Astrocyte (in vitro differentiated cells and primary cell): ENCODE results near the gene TFAP2A. TPM values are rescaled to one million over a fixed set of nuclear protein-coding genes. Genes with fewer than 3 reads are reported as not detected.
A peak's percentile ranks its signal among the peaks of the same experiment; 100 is the strongest.

ENCODE experiments used
- DNase-seq: peaks from one replicate; pipeline ENCODE4 v3.0.0-alpha.2; 2010; ENCODE audit warnings: low read depth
- FAIRE-seq: peaks from 2 replicates; lab custom pipeline; 2011; peaks lifted over from hg19 to GRCh38; lab: Jason Lieb, UNC
- H2AFZ ChIP-seq: 2 replicates; pipeline ENCODE4 v1.6.0; 2012; ENCODE audit warnings: low read depth, low read length, inconsistent platforms
- H3K27ac ChIP-seq: 2 replicates; pipeline ENCODE4 v1.5.1; 2011; ENCODE audit warnings: low read depth, low read length, inconsistent platforms
- H3K27me3 ChIP-seq: 2 replicates; pipeline ENCODE4 v1.6.0; 2011; ENCODE audit warnings: low read length, inconsistent platforms; ENCODE audit not compliant: insufficient read depth
- H3K36me3 ChIP-seq: 2 replicates; pipeline ENCODE4 v1.5.1; 2011; ENCODE audit warnings: low read length, inconsistent platforms; ENCODE audit not compliant: insufficient read depth
- H3K4me1 ChIP-seq: 2 replicates; pipeline ENCODE4 v1.5.1; 2011; ENCODE audit warnings: low read length, inconsistent platforms; ENCODE audit not compliant: insufficient read depth
- H3K4me2 ChIP-seq: 2 replicates; pipeline ENCODE4 v1.6.0; 2012; ENCODE audit warnings: low read length, inconsistent platforms
- H3K4me3 ChIP-seq: 2 replicates; pipeline ENCODE4 v1.5.1; 2011; ENCODE audit warnings: low read depth, mild to moderate bottlenecking, low read length, inconsistent platforms; ENCODE audit not compliant: insufficient read depth
- H3K79me2 ChIP-seq: 2 replicates; pipeline ENCODE4 v1.6.0; 2012; ENCODE audit warnings: mild to moderate bottlenecking, low read length, inconsistent platforms; ENCODE audit not compliant: insufficient read depth
- H3K9ac ChIP-seq: 2 replicates; pipeline ENCODE4 v1.6.0; 2012; ENCODE audit warnings: mild to moderate bottlenecking, low read length, inconsistent platforms
- H3K9me3 ChIP-seq: 2 replicates; pipeline ENCODE4 v1.5.1; 2012; ENCODE audit warnings: low read depth, mild to moderate bottlenecking, low read length, inconsistent platforms; ENCODE audit not compliant: insufficient read depth
- H4K20me1 ChIP-seq: 2 replicates; pipeline ENCODE4 v1.6.0; 2012; ENCODE audit warnings: low read length, inconsistent platforms; ENCODE audit not compliant: insufficient read depth
- H3K27ac Mint-ChIP-seq: one replicate; pipeline ENCODE4 v1.8.0; 2021; ENCODE audit warnings: mild to moderate bottlenecking, mixed read lengths; ENCODE audit not compliant: unreplicated experiment
- H3K27me3 Mint-ChIP-seq: one replicate; pipeline ENCODE4 v1.8.0; 2021; ENCODE audit warnings: low read depth, mixed read lengths; ENCODE audit not compliant: unreplicated experiment
- H3K36me3 Mint-ChIP-seq: one replicate; pipeline ENCODE4 v1.8.0; 2021; ENCODE audit warnings: low read depth, mixed read lengths; ENCODE audit not compliant: unreplicated experiment
- H3K4me1 Mint-ChIP-seq: one replicate; pipeline ENCODE4 v1.8.0; 2021; ENCODE audit warnings: low read depth, mixed read lengths; ENCODE audit not compliant: unreplicated experiment
- H3K4me3 Mint-ChIP-seq: one replicate; pipeline ENCODE4 v1.8.0; 2021; ENCODE audit warnings: mild to moderate bottlenecking, moderate library complexity, mixed read lengths; ENCODE audit not compliant: unreplicated experiment
- H3K9me3 Mint-ChIP-seq: one replicate; pipeline ENCODE4 v1.8.0; 2021; ENCODE audit warnings: mild to moderate bottlenecking, mixed read lengths; ENCODE audit not compliant: unreplicated experiment
- EZH2 ChIP-seq: IDR thresholded peaks from 2 replicates; pipeline ENCODE4 v1.6.1; 2012; ENCODE audit warnings: mild to moderate bottlenecking, low read length, inconsistent platforms; ENCODE audit not compliant: insufficient read depth
- total RNA-seq: library from RNA; stranded (reverse); gene quantifications from 2 replicates; pipeline ENCODE4 v1.2.1, GENCODE V29; 2021
- TF ChIP-seq, protein P1 (sequence below): IDR thresholded peaks from 2 replicates; pipeline ENCODE4 v1.5.1; 2011; ENCODE audit warnings: low read depth, mild to moderate bottlenecking, inconsistent platforms, low read length, moderate library complexity; ENCODE audit not compliant: insufficient read depth

The TFAP2A gene
- total RNA-seq, 1 donor from 2014 or later: 6.6 TPM

DNA sequence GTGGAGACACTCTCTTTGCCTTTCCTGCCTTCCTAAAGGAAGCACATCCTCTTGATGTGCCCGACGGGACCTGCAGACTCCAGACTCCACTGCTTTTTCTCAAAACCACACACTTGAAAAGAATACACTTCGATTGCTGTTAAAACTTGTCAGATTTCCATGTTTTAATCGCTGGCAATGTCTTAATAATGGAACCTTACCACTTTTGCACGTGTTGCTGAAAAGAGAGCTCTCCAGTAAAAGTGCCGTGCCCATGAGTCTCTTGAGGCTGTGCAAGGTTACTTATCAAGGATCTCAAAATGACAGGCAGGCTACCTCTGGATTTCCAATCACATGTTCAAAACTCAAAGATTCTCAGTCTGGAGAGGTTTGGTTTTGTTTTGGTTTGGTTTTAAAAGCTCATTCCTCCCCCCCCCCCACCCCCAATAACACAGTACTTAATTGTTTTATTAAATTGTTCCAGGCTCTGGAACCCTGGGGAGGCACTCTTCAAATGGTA is 12.0 kb upstream of the TFAP2A start:
- Histone ChIP-seq H3K9ac (peak overlapping the region; percentile 48), H3K4me3 (peak overlapping the region; percentile 67), H3K36me3 (no peaks in the 10 kb centered on the region), H3K27ac (no peak overlapping the region), H3K9me3 (no peaks in the 10 kb centered on the region), H3K4me1 (peaks cover 7% of the 10 kb centered on the region), H4K20me1 (no peaks in the 10 kb centered on the region), H3K27me3 (peaks cover 59% of the 10 kb centered on the region), H2AFZ (peak overlapping the region; percentile 77), H3K79me2 (no peaks in the 10 kb centered on the region), H3K4me2 (peak overlapping the region; percentile 92)
- DNase-seq (no peak), FAIRE-seq (no peak)
- H3K9me3 Mint-ChIP-seq: peaks cover under 1% of the 10 kb centered on the region
- H3K27ac Mint-ChIP-seq: peak overlapping the region; percentile 78
- H3K36me3 Mint-ChIP-seq: no peaks in the 10 kb centered on the region
- peak overlapping the region; percentile 84 for H3K4me3 Mint-ChIP-seq
- peaks cover 11% of the 10 kb centered on the region for H3K4me1 Mint-ChIP-seq
- H3K27me3 Mint-ChIP-seq: peaks cover 62% of the 10 kb centered on the region
- TF ChIP-seq EZH2: no peak
- TF ChIP-seq, protein P1, sequence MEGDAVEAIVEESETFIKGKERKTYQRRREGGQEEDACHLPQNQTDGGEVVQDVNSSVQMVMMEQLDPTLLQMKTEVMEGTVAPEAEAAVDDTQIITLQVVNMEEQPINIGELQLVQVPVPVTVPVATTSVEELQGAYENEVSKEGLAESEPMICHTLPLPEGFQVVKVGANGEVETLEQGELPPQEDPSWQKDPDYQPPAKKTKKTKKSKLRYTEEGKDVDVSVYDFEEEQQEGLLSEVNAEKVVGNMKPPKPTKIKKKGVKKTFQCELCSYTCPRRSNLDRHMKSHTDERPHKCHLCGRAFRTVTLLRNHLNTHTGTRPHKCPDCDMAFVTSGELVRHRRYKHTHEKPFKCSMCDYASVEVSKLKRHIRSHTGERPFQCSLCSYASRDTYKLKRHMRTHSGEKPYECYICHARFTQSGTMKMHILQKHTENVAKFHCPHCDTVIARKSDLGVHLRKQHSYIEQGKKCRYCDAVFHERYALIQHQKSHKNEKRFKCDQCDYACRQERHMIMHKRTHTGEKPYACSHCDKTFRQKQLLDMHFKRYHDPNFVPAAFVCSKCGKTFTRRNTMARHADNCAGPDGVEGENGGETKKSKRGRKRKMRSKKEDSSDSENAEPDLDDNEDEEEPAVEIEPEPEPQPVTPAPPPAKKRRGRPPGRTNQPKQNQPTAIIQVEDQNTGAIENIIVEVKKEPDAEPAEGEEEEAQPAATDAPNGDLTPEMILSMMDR: no peak

DNA sequence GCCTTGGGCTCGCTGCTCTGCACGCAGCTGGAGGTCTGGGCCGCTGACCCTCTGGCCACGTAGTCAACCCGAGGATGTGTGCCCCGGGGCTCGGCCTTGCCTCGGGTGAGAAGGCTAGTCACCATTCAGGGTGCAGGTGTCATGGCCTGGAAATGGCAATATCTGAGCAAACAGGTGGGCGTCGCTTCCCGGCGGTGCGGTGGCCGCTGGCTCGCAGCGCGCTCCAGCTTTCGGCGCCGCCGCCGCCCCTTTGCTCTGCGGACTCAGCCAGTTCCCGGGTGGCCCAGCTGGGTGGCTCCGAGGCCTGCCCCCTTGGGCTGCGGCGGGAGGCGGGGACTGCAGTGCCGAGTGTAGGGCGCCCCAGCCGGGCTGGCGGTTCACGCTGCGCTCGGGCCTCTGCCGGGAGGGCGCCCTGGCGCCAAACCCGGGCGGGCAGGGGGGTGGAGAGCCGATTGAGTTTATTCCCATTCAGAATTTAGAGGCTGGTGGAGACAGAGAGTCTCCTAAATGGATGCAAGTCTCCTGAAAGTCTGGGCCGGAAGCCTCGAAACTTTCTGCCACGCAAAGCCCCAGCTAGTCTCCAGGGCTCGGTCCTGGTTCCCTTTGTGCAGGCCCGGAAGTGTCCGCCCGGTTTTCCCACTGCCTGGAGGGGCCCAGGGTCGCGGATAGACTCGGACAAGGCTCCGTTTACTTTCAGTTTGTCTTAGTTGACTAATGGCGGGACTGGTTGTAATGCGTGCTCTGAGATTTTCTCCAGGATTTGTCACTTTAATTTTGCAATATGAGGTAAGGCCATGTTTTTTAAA is 11.3 kb upstream of the TFAP2A start:
- peak overlapping the region; percentile 78 for H3K27ac Mint-ChIP-seq
- Histone ChIP-seq H3K27ac (no peak overlapping the region), H3K9me3 (peaks cover 4% of the 10 kb centered on the region), H3K4me3 (peak overlapping the region; percentile 67), H3K79me2 (no peaks in the 10 kb centered on the region), H2AFZ (peak overlapping the region; percentile 77), H3K4me2 (peak overlapping the region; percentile 92), H4K20me1 (peaks cover 5% of the 10 kb centered on the region), H3K36me3 (no peaks in the 10 kb centered on the region), H3K9ac (peak overlapping the region; percentile 48), H3K27me3 (peaks cover 66% of the 10 kb centered on the region), H3K4me1 (peaks cover 7% of the 10 kb centered on the region)
- peaks cover 5% of the 10 kb centered on the region for H3K9me3 Mint-ChIP-seq
- H3K4me3 Mint-ChIP-seq: peak overlapping the region; percentile 84
- peaks cover 6% of the 10 kb centered on the region for H3K4me1 Mint-ChIP-seq
- DNase-seq: peak; percentile 18
- H3K27me3 Mint-ChIP-seq: peaks cover 68% of the 10 kb centered on the region
- TF ChIP-seq EZH2: peak; percentile 33
- TF ChIP-seq, protein P1: no peak
- no peaks in the 10 kb centered on the region for H3K36me3 Mint-ChIP-seq
- no peak for FAIRE-seq
